GM12801 (cell line): ENCODE results near the gene MCTP1.

Experiments used
- TF ChIP-seq, protein P1 (sequence below): IDR thresholded peaks from one replicate; pipeline ENCODE4 v1.5.1; 2011; ENCODE audit warnings: control low read depth; ENCODE audit not compliant: insufficient read length; ENCODE audit errors: extremely low read depth

Gene MCTP1

DNA sequence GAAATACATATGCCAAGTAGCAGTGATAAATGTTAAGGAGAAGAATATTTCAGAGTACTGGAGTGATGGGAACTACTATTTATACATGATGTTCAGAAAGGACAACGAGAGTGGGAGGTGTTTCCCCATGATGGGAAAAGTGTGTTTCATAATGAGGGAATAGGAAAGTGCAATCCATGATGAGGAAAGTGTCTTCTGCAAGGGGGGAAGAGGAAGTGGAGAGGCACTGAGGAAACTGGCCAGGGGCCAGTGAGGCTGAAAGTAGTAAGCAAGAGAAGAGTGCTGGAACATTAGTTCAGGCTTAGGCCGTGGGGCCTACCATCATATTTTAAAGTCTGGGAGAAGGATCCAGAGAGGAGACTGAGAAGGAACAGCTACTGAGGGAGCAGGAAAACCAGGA, 339.2 kb downstream of the MCTP1 start:
- TF ChIP-seq, protein P1, sequence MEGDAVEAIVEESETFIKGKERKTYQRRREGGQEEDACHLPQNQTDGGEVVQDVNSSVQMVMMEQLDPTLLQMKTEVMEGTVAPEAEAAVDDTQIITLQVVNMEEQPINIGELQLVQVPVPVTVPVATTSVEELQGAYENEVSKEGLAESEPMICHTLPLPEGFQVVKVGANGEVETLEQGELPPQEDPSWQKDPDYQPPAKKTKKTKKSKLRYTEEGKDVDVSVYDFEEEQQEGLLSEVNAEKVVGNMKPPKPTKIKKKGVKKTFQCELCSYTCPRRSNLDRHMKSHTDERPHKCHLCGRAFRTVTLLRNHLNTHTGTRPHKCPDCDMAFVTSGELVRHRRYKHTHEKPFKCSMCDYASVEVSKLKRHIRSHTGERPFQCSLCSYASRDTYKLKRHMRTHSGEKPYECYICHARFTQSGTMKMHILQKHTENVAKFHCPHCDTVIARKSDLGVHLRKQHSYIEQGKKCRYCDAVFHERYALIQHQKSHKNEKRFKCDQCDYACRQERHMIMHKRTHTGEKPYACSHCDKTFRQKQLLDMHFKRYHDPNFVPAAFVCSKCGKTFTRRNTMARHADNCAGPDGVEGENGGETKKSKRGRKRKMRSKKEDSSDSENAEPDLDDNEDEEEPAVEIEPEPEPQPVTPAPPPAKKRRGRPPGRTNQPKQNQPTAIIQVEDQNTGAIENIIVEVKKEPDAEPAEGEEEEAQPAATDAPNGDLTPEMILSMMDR = no peak

GRCh38 chr5:94944160-94944559, 340.7 kb downstream of the MCTP1 start:
- TF ChIP-seq, protein P1 = no peak

DNA sequence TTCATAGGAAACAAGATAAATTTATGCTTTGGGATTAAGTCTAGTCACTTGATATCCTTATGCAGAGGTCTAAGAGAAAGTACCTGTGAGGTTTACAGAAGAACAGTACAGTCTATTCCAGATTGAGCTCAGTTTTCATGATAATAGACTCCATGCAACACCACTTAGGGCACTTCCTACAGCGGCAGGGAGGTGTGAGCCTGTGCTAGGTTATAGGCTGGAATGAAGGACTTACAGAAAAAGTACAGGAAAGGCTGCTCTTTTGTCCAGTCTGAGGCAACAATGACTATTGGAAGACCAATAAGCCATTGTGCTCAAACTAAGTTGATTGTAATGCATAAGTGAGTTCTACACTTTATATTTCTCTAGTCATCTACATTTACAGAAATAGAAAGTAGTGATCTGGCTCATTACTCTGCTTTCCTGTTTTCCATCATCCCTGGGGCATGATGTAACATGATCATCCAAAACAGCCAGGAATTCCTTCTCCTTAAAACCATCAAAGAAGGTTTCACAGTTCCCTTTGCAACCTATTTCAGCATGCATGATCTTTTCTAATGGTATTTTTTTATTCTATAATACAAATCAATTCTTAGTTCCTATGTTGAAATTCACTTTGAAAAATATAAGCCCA, 343.7 kb downstream of the MCTP1 start:
- TF ChIP-seq, protein P1 = no peak

DNA sequence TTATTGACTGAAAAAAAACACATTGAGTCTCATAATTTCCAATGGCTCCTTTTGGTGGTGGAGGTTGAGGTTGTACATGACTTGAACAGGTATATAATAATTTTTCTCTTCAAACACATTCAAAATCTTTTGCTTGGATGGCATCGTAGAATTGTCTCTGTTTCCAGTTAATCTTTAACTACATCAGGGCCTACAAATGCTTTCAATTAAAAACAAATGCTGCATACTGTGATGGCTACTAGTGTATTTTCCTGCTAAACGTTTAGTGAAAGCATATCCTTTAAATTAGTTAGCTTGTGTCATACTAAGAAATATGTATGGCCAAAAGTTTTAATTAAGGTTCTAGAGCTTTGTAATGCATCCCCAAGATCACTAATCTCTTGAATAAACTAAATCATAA, 352.6 kb downstream of the MCTP1 start:
- TF ChIP-seq, protein P1 = no peak

DNA sequence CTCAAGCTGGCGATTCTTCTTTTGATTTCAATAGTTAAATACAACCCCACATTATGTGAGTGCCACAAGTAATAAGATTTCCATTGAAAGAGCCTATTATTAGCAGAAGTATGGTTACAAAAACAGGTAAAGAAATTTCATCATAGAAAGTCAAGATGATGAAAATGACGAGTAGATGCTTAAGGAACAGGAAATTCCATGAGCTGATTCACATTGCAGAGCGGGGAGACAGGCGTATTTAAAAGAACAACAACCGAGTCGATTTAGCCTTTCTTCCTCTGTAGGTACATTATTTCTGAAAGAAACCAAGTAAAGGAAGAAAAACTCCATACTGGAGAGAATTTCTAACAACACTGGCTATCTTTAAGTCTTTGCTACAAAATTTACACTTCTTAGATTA, 356.0 kb downstream of the MCTP1 start:
- TF ChIP-seq, protein P1 = no peak

- TF ChIP-seq, protein P1 = no peak
These were observed 364.3 kb downstream of the MCTP1 start for GRCh38 chr5:94920570-94920969.

DNA sequence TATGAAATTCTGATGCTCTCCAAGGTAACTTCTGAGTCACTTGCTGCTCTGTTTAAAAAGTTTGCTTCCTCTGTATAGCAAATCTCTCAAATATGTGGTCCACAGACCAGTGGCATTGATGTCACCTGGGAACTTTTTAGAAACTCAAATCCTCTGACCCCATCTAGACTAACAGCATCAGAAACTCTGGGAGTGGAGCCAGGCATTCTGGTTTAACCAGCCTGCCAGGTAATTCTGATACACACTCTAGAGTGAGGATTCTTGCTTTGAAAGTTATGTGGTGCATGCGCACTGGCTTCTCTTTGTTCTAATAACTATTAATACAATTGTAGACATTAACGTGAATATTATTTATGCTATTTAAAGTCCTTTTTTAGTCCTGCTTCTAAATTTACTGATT, 368.3 kb downstream of the MCTP1 start:
- TF ChIP-seq, protein P1 = no peak
